Large intestine (tissue), 3 donors: ENCODE data around the gene OSGIN1. TPM values are rescaled to one million over a fixed set of nuclear protein-coding genes. Genes with fewer than 3 reads are reported as not detected.
"Not testable (repeated sequence)": the region's sequence is repeated elsewhere in the genome, so short reads cannot be mapped to it uniquely, and the experiment has no call there.

Source experiments
- DNase-seq, 2 donors: peaks; one replicate each; pipeline versions ENCODE4 v3.0.0 to v3.0.0-alpha.2; 2013
- H3K27ac ChIP-seq: one replicate; pipeline ENCODE4 v1.5.1; 2013; ENCODE audit warnings: low read length
- H3K27me3 ChIP-seq: 2 replicates; pipeline ENCODE4 v1.6.1; 2013; ENCODE audit warnings: low read length; ENCODE audit not compliant: control insufficient read depth, insufficient read depth
- H3K36me3 ChIP-seq: 2 replicates; pipeline ENCODE4 v1.6.1; 2013; ENCODE audit warnings: low read length; ENCODE audit not compliant: control insufficient read depth, insufficient read depth
- H3K4me1 ChIP-seq: one replicate; pipeline ENCODE4 v1.6.1; 2013; ENCODE audit warnings: low read length; ENCODE audit not compliant: control insufficient read depth, insufficient read depth
- H3K4me3 ChIP-seq: one replicate; pipeline ENCODE4 v1.5.1; 2013; ENCODE audit warnings: low read length
- H3K9me3 ChIP-seq: one replicate; pipeline ENCODE4 v1.6.1; 2013; ENCODE audit warnings: mild to moderate bottlenecking, low read depth, low read length, moderate library complexity; ENCODE audit not compliant: control insufficient read depth
- WGBS: methylation state at CpG from one replicate; pipeline ENCODE4 v1.1.5; 2013; ENCODE audit warnings: low lambda C conversion rate; ENCODE audit not compliant: insufficient coverage; 5-methylcytosine and 5-hydroxymethylcytosine counted together
- polyA plus RNA-seq: library from polyadenylated mRNA; unstranded; fragments of 120-200 nt; gene quantifications from one replicate; pipeline ENCODE4 v1.2.1, GENCODE V29; 2013

The OSGIN1 gene
- polyA plus RNA-seq, 1 donor: 8.4 TPM

DNA sequence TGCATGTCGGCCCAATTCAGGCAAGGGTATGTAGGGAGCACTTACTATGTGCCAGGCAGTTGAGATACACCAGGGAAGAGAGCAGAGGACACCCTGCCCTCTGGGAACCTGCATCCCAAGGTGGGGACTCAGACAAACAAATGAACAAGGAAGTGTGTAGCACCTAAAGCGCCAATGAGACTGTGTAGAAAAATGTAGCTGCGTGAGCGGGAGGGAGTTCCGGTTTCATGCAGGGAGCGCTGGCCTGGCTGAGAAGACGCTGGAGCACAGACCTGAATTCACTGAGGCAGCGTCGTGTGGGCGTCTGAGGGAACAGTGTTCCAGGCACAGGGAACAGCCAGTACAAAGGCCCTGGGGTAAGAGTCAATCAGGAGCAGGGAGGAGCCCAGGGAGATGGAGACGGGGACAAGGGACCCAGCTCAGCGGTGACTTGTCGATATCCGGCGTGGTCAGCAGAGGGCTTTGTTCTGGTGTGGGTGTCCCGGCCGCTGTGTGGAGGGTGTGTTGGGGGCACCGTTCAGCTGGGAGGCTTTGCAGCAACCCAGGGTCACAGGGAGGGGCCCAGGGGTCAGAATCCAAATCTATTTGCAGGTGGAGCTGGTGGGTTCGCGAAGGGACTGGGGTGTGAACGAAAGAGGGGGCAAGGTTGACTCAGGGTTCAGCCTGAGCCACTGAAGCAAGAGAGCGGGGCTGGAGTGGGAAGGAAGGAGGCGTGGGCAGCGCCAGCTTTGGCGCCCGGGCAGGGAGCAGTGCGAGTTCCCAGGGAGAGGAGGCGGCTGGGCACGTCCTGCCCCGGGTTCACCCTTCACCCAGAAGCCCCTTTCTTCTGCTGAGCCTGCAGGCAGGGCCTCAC is 17.8 kb upstream of the OSGIN1 start:
- H3K27me3 ChIP-seq: no peaks in the 10 kb centered on the region
- H3K36me3 ChIP-seq: no peaks in the 10 kb centered on the region
- DNase-seq: no peak
- no peak overlapping the region for H3K27ac ChIP-seq
- H3K9me3 ChIP-seq: no peaks in the 10 kb centered on the region
- no peaks in the 10 kb centered on the region for H3K4me1 ChIP-seq
- no peak overlapping the region for H3K4me3 ChIP-seq
- no CpG with 5 or more reads among the region's 30 CpGs for WGBS

GRCh38 chr16:83935858-83936255 is 17.2 kb upstream of the OSGIN1 start:
- no peak overlapping the region for H3K27ac ChIP-seq
- no peaks in the 10 kb centered on the region for H3K4me1 ChIP-seq
- H3K9me3 ChIP-seq: no peaks in the 10 kb centered on the region
- DNase-seq: no peak
- H3K36me3 ChIP-seq: no peaks in the 10 kb centered on the region
- H3K27me3 ChIP-seq: no peaks in the 10 kb centered on the region
- no CpG with 5 or more reads among the region's 10 CpGs for WGBS
- no peak overlapping the region for H3K4me3 ChIP-seq

- 82% methylated on average over 4 of the region's 19 CpGs for WGBS
These were observed 16.4 kb upstream of the OSGIN1 start for GRCh38 chr16:83936581-83937165.

DNA sequence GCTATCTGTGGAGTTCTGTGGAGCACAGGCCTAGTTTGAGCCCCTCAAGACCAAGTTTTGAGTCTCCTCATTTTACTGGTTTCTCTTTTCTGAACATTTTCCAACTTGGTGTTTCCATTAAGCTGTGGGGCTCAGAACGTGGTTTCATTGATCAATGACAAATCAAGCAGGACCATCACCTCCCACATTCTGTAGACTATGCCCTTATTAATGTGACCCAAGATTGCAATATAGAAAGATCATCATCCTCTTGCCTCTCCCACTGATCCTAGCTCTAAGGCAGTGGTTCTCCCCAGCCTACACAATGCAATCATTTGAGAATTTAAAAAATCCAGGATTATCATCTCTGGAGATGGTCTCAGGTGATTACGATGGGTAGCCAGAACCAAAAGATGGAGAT is 15.8 kb upstream of the OSGIN1 start:
- 100% methylated on average over 1 of the region's 2 CpGs for WGBS
- H3K36me3 ChIP-seq: no peaks in the 10 kb centered on the region
- DNase-seq: no peak

More at GRCh38 chr16:83936581-83937165, 16.4 kb upstream of the OSGIN1 start:
- DNase-seq: no peak
- Histone ChIP-seq H3K9me3 (no peaks in the 10 kb centered on the region), H3K4me1 (no peaks in the 10 kb centered on the region), H3K27me3 (no peaks in the 10 kb centered on the region), H3K4me3 (no peak overlapping the region), H3K27ac (no peak overlapping the region), H3K36me3 (no peaks in the 10 kb centered on the region)

GRCh38 chr16:83937922-83938885 is 14.8 kb upstream of the OSGIN1 start:
- H3K9me3 ChIP-seq: no peaks in the 10 kb centered on the region
- no peak overlapping the region for H3K27ac ChIP-seq
- H3K4me1 ChIP-seq: no peaks in the 10 kb centered on the region
- H3K27me3 ChIP-seq: no peaks in the 10 kb centered on the region
- no CpG with 5 or more reads among the region's 18 CpGs for WGBS
- H3K36me3 ChIP-seq: no peaks in the 10 kb centered on the region
- no peak overlapping the region for H3K4me3 ChIP-seq
- no peak for DNase-seq

More for the DNA sequence above, 15.8 kb upstream of the OSGIN1 start:
- H3K27me3 ChIP-seq: no peaks in the 10 kb centered on the region
- H3K4me1 ChIP-seq: no peaks in the 10 kb centered on the region
- H3K9me3 ChIP-seq: no peaks in the 10 kb centered on the region
- no peak overlapping the region for H3K27ac ChIP-seq
- H3K4me3 ChIP-seq: no peak overlapping the region

GRCh38 chr16:83939266-83939855 is 13.7 kb upstream of the OSGIN1 start:
- no CpG with 5 or more reads among the region's 12 CpGs for WGBS
- Histone ChIP-seq H3K9me3 (no peaks in the 10 kb centered on the region), H3K4me1 (no peaks in the 10 kb centered on the region), H3K36me3 (no peaks in the 10 kb centered on the region), H3K4me3 (no peak overlapping the region), H3K27ac (no peak overlapping the region), H3K27me3 (no peaks in the 10 kb centered on the region)
- DNase-seq: no peak

- no peak for DNase-seq
- WGBS: no CpG with 5 or more reads among the region's 12 CpGs
- no peaks in the 10 kb centered on the region for H3K4me1 ChIP-seq
- no peaks in the 10 kb centered on the region for H3K9me3 ChIP-seq
- H3K27me3 ChIP-seq: no peaks in the 10 kb centered on the region
- H3K27ac ChIP-seq: no peak overlapping the region
- no peaks in the 10 kb centered on the region for H3K36me3 ChIP-seq
- H3K4me3 ChIP-seq: no peak overlapping the region
These were observed 12.9 kb upstream of the OSGIN1 start for GRCh38 chr16:83940119-83940518.

DNA sequence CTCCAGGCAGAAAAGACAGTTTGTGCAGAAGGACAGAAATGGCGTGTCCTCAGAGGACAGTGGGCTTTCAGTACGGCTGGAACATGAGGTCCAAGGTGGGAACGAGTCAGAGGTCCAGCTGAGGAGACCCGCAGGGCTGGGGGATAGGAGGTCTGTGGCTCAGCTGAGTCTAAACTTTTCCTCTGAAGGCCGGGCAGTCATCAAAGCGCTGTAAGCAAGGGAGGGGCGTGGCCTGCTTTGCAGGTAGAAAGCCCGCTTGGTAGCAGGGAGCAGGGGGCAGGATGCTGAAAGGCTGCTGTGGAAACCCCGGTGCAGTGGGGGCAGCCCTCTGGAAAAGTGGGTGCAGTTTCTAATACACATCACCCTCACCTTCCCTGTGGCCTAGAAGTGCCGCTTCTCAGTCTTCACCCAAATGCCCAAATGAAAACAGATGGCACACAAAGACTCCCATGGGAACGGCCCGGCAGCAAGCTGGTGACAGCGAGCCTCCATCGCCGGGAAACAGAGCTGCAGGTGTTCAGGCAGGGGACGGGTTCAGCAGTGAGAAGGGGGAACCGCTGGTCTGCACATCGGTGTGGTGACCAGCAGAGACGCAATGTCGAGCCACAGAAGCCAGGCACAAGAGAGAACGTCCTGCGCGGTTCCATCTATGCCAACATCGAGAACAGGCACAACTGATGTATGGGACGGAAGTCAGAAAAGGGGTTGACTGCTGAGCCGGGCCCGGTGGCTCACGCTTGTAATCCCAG is 12.2 kb upstream of the OSGIN1 start:
- Histone ChIP-seq H3K4me3 (no peak overlapping the region), H3K27me3 (no peaks in the 10 kb centered on the region), H3K4me1 (no peaks in the 10 kb centered on the region), H3K36me3 (no peaks in the 10 kb centered on the region), H3K9me3 (no peaks in the 10 kb centered on the region), H3K27ac (no peak overlapping the region)
- WGBS: no CpG with 5 or more reads among the region's 28 CpGs
- no peak for DNase-seq

DNA sequence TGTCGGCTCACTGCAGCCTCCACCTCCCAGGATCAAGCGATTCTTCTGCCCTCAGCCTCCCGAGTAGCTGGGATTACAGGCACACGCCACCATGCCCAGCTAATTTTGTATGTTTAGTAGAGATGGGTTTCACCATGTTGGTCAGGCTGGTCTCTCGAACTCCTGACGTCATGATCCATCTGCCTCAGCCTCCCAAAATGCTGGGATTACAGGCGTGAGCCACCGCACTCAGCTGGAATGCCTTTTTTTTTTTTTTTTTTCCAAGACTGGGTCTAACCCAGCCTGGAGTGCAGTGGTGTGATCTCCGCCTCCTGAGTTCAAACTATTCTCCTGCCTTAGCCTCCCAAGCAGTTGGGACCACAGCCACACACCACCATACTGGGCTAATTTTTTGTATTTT is 11.5 kb upstream of the OSGIN1 start:
- WGBS: no CpG with 5 or more reads among the region's 9 CpGs
- H3K4me3 ChIP-seq, H3K36me3 ChIP-seq, H3K27ac ChIP-seq, H3K27me3 ChIP-seq, DNase-seq, H3K9me3 ChIP-seq, H3K4me1 ChIP-seq: not testable (repeated sequence)
